Neuron (in vitro differentiated cells): Measurements from ENCODE around the gene NAGPA.
A peak's percentile ranks its signal among the peaks of the same experiment; 100 is the strongest.
"Not testable (repeated sequence)": the region's sequence is repeated elsewhere in the genome, so short reads cannot be mapped to it uniquely, and the experiment has no call there.

Source experiments
- H2AFZ ChIP-seq: one replicate; pipeline ENCODE4 v1.6.1; 2013; ENCODE audit warnings: low read depth, mild to moderate bottlenecking, inconsistent platforms, low read length, moderate library complexity
- H3K27me3 ChIP-seq: one replicate; pipeline ENCODE4 v1.6.1; 2013; ENCODE audit warnings: low read length; ENCODE audit not compliant: insufficient read depth
- H3K36me3 ChIP-seq: one replicate; pipeline ENCODE4 v1.6.1; 2013; ENCODE audit warnings: low read length; ENCODE audit not compliant: insufficient read depth
- H3K4me1 ChIP-seq: one replicate; pipeline ENCODE4 v1.6.1; 2013; ENCODE audit warnings: low read length; ENCODE audit not compliant: insufficient read depth
- H3K4me3 ChIP-seq: 2 replicates; pipeline ENCODE4 v1.5.1; 2013; ENCODE audit warnings: mild to moderate bottlenecking, low read length, moderate library complexity
- H3K9me3 ChIP-seq: one replicate; pipeline ENCODE4 v1.6.1; 2013; ENCODE audit warnings: low read length

The NAGPA gene, protein sequence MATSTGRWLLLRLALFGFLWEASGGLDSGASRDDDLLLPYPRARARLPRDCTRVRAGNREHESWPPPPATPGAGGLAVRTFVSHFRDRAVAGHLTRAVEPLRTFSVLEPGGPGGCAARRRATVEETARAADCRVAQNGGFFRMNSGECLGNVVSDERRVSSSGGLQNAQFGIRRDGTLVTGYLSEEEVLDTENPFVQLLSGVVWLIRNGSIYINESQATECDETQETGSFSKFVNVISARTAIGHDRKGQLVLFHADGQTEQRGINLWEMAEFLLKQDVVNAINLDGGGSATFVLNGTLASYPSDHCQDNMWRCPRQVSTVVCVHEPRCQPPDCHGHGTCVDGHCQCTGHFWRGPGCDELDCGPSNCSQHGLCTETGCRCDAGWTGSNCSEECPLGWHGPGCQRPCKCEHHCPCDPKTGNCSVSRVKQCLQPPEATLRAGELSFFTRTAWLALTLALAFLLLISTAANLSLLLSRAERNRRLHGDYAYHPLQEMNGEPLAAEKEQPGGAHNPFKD

GRCh38 chr16:5033256-5034166 lies at the start of gene NAGPA:
Gene NAGPA, minus strand, starts transcription at chr16:5033935. Its CDS starts 21 bp downstream, at chr16:5033914.
- Histone ChIP-seq H3K4me1 (peaks cover 29% of the 10 kb centered on the region), H3K27me3 (no peaks in the 10 kb centered on the region), H2AFZ (peak within 1 kb of the TSS; percentile 99), H3K9me3 (no peaks in the 10 kb centered on the region), H3K36me3 (no peaks in the 10 kb centered on the region), H3K4me3 (peak within 1 kb of the TSS; percentile 82)

GRCh38 chr16:5080996-5081395 lies 47.3 kb upstream of the NAGPA start:
- not testable (repeated sequence) for H3K4me3 ChIP-seq, H3K4me1 ChIP-seq, H3K27me3 ChIP-seq, H3K9me3 ChIP-seq, H2AFZ ChIP-seq
- H3K36me3 ChIP-seq = peaks cover 14% of the 10 kb centered on the region

DNA sequence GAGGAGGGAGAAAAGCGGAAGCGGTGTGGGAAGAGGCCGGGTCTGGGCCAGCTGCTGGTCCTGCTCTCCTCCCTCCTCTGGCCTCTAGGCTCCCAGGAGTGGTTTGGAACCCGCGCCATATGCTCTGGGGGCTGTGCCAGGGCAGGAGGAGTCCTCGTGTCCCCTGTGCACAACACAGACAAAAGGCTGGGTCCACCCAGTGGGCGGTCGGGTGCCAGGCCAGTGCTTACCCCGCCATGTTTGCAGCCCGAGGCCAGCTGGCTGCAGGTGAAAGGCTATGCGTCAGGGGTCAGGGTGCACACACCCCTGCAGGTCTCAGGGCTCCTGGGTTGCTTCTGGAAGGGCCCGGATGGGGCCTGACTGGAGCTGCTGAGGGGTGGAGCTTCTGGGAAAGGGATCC lies 46.7 kb upstream of the NAGPA start:
- H3K4me1 ChIP-seq, H3K27me3 ChIP-seq, H3K9me3 ChIP-seq, H3K4me3 ChIP-seq, H2AFZ ChIP-seq: not testable (repeated sequence)
- H3K36me3 ChIP-seq = peaks cover 19% of the 10 kb centered on the region

GRCh38 chr16:5078626-5079025 lies 44.9 kb upstream of the NAGPA start:
- H3K9me3 ChIP-seq = no peaks in the 10 kb centered on the region
- no peak overlapping the region for H3K4me3 ChIP-seq
- no peaks in the 10 kb centered on the region for H3K27me3 ChIP-seq
- no peak overlapping the region for H2AFZ ChIP-seq
- H3K4me1 ChIP-seq = no peaks in the 10 kb centered on the region
- peaks cover 22% of the 10 kb centered on the region for H3K36me3 ChIP-seq

- Histone ChIP-seq H2AFZ (no peak overlapping the region), H3K36me3 (peaks cover 22% of the 10 kb centered on the region), H3K9me3 (no peaks in the 10 kb centered on the region), H3K4me3 (no peak overlapping the region), H3K4me1 (peaks cover 5% of the 10 kb centered on the region), H3K27me3 (no peaks in the 10 kb centered on the region)
Measured at GRCh38 chr16:5077304-5077703, 43.6 kb upstream of the NAGPA start.

DNA sequence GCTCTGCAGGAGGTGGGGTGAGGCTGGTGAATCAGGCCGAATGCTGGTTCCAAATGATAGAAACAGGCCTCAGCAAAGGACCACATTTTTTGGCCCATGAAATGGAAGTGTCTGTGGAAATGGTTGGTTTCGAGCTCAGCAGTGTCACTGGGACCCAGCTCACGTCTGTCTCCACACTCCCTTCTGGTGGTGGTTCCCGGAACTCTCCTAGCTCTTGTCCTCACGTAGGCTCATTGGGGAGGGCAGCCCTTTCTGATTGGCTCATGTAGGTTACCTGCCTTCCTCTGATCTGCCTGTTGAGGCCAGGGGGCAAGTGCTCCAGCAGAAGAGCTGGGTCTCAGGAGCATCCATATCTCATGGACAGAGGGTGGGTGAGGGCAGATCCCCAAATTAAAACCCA lies 41.9 kb upstream of the NAGPA start:
- Histone ChIP-seq H3K4me1 (peaks cover 6% of the 10 kb centered on the region), H3K9me3 (no peaks in the 10 kb centered on the region), H2AFZ (no peak overlapping the region), H3K4me3 (no peak overlapping the region), H3K36me3 (peaks cover 22% of the 10 kb centered on the region), H3K27me3 (no peaks in the 10 kb centered on the region)

GRCh38 chr16:5073771-5074170 lies 40.0 kb upstream of the NAGPA start:
- not testable (repeated sequence) for H3K4me1 ChIP-seq, H3K4me3 ChIP-seq, H3K27me3 ChIP-seq, H3K9me3 ChIP-seq, H2AFZ ChIP-seq
- H3K36me3 ChIP-seq = peaks cover 22% of the 10 kb centered on the region

GRCh38 chr16:5073279-5073629 lies 39.5 kb upstream of the NAGPA start:
- Histone ChIP-seq H3K9me3 (no peaks in the 10 kb centered on the region), H3K4me1 (peaks cover 6% of the 10 kb centered on the region), H3K4me3 (no peak overlapping the region), H3K36me3 (peaks cover 22% of the 10 kb centered on the region), H3K27me3 (no peaks in the 10 kb centered on the region), H2AFZ (no peak overlapping the region)

DNA sequence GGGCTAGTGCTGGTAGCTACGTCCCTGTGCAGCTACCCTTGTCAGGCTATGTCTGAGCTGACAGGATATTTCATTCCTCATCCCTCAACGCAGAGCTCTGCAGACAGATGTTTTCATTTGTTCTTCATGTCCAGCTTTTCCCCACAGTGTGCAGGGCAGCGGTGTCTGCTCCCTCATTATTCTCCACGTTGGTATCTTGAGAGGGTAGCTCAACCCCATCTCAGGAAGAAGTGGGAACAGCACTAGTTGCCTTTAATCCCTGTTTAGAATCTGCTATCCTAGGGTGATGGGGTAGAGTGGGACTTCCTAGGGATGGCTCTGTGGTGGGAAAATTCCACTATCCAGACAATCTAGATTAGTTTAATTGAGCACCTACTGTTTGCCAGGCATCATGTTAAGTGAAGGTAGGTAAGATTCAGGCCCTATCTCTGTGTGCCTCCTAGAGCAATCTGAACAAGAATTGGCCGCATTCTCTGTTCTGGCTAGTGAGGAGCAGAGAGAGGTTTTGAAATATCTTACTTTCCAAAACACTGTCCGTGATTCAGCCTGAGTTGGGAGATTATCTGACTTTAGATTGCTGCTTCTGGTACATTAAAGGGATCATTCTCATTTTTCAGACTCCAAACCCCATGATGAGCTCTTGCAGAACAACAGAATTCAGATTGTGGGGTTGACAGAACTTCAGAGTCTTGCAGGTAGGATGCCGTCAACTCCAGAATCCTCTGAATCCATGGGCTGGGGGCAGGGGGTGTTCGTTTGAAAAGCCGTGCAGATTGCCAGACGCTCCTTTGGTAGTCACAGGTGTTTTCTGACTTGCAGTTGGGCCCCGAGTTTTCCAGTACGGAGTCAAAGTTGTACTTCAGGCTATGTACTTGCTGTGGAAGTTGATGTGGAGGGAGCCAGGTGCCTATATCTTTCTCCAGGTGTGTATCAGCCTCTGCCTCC lies 38.9 kb upstream of the NAGPA start:
- Histone ChIP-seq H3K4me1 (peaks cover 6% of the 10 kb centered on the region), H3K9me3 (no peaks in the 10 kb centered on the region), H2AFZ (peak overlapping the region; percentile 99), H3K36me3 (peaks cover 22% of the 10 kb centered on the region), H3K4me3 (peak overlapping the region; percentile 93), H3K27me3 (no peaks in the 10 kb centered on the region)

GRCh38 chr16:5071681-5072333 lies 38.1 kb upstream of the NAGPA start, which contains the start of gene ALG1:
Gene ALG1, plus strand, starts transcription at chr16:5071843. Its CDS starts 7 bp downstream, at chr16:5071850.
- Histone ChIP-seq H3K36me3 (peaks cover 17% of the 10 kb centered on the region), H2AFZ (peak within 1 kb of the TSS; percentile 99), H3K9me3 (no peaks in the 10 kb centered on the region), H3K27me3 (no peaks in the 10 kb centered on the region), H3K4me1 (peaks cover 9% of the 10 kb centered on the region), H3K4me3 (peak within 1 kb of the TSS; percentile 93)

DNA sequence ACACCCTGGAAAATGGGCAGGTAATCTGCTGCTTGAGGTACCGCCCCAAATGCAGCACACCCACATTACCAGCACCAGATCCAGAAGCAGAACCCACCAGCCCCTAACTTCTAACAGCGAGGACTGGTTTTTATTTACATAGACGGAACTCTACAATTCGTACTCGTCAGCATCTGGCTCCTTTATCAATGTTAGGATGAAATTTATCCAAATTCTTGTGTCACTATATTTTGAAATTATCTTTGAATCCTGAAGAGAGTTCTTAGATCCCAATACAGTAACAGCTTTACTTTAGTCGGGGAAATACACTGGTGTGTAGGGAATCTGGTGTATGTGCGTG lies 37.6 kb upstream of the NAGPA start:
- Histone ChIP-seq H3K9me3 (no peaks in the 10 kb centered on the region), H2AFZ (peak overlapping the region; percentile 99), H3K27me3 (no peaks in the 10 kb centered on the region), H3K4me1 (peaks cover 9% of the 10 kb centered on the region), H3K36me3 (peaks cover 14% of the 10 kb centered on the region), H3K4me3 (peak overlapping the region; percentile 93)
